ENCODE results near the gene ENGASE. TPM values are rescaled to one million over a fixed set of nuclear protein-coding genes. Genes with fewer than 3 reads are reported as not detected.
"Not testable (repeated sequence)": the region's sequence is repeated elsewhere in the genome, so short reads cannot be mapped to it uniquely, and the experiment has no call there.

The ENGASE gene
- total RNA-seq, 1 donor from 2014 or later, result 47.9 TPM

- ATAC-seq (no peak), DNase-seq (ENCODE audit: low spot score) (no peak)
These were observed 24.1 kb upstream of the ENGASE start for GRCh38 chr17:79050551-79050950.

- ATAC-seq (no peak), DNase-seq (ENCODE audit: low spot score) (no peak)
These were observed 23.3 kb upstream of the ENGASE start for GRCh38 chr17:79051306-79051705.

- DNase-seq (ENCODE audit: low spot score), result no peak
- ATAC-seq, result no peak
These were observed 22.5 kb upstream of the ENGASE start for GRCh38 chr17:79052131-79052530.

- no peak for ATAC-seq
- DNase-seq (ENCODE audit: low spot score), result no peak
These were observed 21.2 kb upstream of the ENGASE start for GRCh38 chr17:79053251-79053925.

GRCh38 chr17:79054200-79054960 is 20.2 kb upstream of the ENGASE start:
- no peak for ATAC-seq
- DNase-seq (ENCODE audit: low spot score), result no peak

GRCh38 chr17:79055197-79055596 is 19.4 kb upstream of the ENGASE start:
- no peak for DNase-seq (ENCODE audit: low spot score)
- ATAC-seq, result no peak

GRCh38 chr17:79057737-79058385 is 16.8 kb upstream of the ENGASE start:
- DNase-seq (ENCODE audit: low spot score) (no peak), ATAC-seq (no peak)

- ATAC-seq (no peak), DNase-seq (ENCODE audit: low spot score) (no peak)
These were observed 11.9 kb upstream of the ENGASE start for GRCh38 chr17:79062691-79063090.

GRCh38 chr17:79064026-79064425 is 10.6 kb upstream of the ENGASE start:
- ATAC-seq (peak; percentile 62), DNase-seq (ENCODE audit: low spot score) (no peak)

- ATAC-seq (peak; percentile 74), DNase-seq (ENCODE audit: low spot score) (peak; percentile 48)
These were observed 9.4 kb upstream of the ENGASE start for GRCh38 chr17:79065105-79065670.

GRCh38 chr17:79066963-79067362 is 7.7 kb upstream of the ENGASE start:
- DNase-seq (ENCODE audit: low spot score) (no peak), ATAC-seq (peak; percentile 15)

- DNase-seq (ENCODE audit: low spot score), result no peak
- no peak for ATAC-seq
These were observed 4.3 kb upstream of the ENGASE start for GRCh38 chr17:79070266-79070880.

- ATAC-seq (no peak), DNase-seq (ENCODE audit: low spot score) (no peak)
These were observed 3.4 kb upstream of the ENGASE start for GRCh38 chr17:79071161-79071740.

- no peak for ATAC-seq
- DNase-seq (ENCODE audit: low spot score), result no peak
These were observed 2.1 kb upstream of the ENGASE start for GRCh38 chr17:79072544-79072943.

- ATAC-seq, result no peak
These were observed 1.5 kb upstream of the ENGASE start for GRCh38 chr17:79073016-79073705.

GRCh38 chr17:79073706-79074088 is 927 bp upstream of the ENGASE start:
- no peak for DNase-seq (ENCODE audit: low spot score)

More at GRCh38 chr17:79073016-79073705, 1.5 kb upstream of the ENGASE start:
- DNase-seq (ENCODE audit: low spot score), result no peak

GRCh38 chr17:79074121-79074648 is 439 bp upstream of the ENGASE start:
- ATAC-seq; DNase-seq (ENCODE audit: low spot score): not testable (repeated sequence)

More at GRCh38 chr17:79073706-79074088, 927 bp upstream of the ENGASE start:
- ATAC-seq, result no peak

GRCh38 chr17:79075446-79075750 is 774 bp downstream of the ENGASE start:
- ATAC-seq, result peak; percentile 11
- no peak for DNase-seq (ENCODE audit: low spot score)

GRCh38 chr17:79075861-79076406 is 1.3 kb downstream of the ENGASE start:
- ATAC-seq (no peak), DNase-seq (ENCODE audit: low spot score) (no peak)

- ATAC-seq, result no peak
- DNase-seq (ENCODE audit: low spot score), result no peak
These were observed 3.0 kb downstream of the ENGASE start for GRCh38 chr17:79077587-79077986.
